Retina (tissue), 1 donor: ENCODE data around the gene UTP3.
"Not testable (repeated sequence)": the region's sequence is repeated elsewhere in the genome, so short reads cannot be mapped to it uniquely, and the experiment has no call there.

Experiments used
- DNase-seq: peaks from one replicate; pipeline ENCODE4 v3.0.0-alpha.2; 2016

The UTP3 gene

DNA sequence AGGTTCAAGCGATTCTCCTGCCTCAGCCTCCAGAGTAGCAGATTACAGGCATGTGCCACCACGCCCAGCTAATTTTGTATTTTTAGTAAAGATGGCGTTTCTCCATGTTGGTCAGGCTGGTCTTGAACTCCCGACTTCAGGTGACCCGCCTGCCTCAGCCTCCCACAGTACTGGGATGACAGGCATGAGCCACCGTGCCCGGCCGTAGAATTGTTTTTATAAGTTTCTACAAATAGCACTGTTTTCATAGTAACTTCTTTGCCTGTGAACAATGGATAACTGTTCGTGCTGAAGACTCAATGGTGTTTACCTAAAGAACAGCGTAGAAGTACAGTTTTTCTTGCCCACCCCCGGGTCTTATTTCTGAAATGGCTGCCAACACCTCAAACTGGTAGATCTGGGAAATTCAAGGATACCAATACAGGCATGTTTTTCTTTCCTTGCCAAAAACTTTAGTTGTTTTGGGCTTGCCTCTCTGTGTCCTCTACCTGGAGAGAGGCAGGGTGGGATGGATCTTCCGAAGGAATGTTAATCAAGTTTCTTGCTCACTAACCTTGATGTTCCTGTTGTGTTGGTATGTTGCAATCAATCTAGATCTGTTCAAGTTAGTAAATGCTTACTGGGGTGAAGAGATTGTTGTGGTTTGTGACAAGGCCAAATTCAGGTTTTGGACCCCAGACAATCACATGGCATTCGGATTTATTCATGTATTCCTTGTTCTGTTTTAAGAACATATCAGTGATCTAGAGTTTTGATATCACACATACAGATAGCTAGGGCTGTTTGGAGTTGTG, 30.7 kb downstream of the UTP3 start:
- no peak for DNase-seq

DNA sequence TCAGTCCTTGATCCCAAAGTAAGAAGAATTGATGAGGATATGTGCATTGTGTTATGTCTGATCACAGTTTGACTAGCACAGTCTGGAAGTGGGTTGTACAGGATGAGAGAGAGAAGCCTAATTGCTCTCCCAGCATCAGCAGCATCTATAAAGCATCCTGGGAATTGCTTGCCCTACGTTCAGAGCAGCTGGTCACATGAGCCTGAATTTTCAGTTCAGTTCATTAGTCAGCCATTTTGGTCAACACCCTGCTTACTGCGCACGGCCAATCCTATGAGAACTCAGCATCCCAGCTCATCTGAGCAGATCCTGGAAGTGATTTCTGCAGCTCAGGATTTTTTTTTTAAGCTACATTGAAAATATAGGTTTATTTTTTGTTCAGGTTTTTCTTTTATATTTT, 33.4 kb downstream of the UTP3 start, which contains the start of gene RUFY3:
TSS of gene RUFY3 (plus strand) at position 218 of the 400 bp plus-strand sequence. CDS start 610 bp downstream, outside the sequence.
- peak; percentile 86 for DNase-seq

GRCh38 chr4:70722199-70722791, 34.0 kb downstream of the UTP3 start:
- DNase-seq, result peak; percentile 69

DNA sequence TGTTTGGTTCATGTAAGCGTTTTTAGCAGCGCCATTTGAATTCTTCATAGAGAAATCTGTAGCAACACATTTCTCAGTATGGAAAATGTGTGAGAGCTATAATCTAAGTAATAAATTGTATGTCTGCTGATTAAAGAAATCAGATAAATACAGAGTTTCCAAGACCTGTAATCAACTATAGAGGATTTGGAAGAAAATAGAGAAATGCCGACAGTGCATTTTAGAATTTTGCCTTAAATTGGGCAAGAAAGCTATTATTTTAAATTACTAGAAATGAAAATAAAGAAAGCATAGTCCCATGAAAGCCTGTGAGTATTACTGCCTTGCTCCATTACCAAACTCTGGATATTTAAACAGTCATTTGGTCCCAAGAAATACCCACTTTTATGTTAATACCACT, 36.1 kb downstream of the UTP3 start:
- no peak for DNase-seq

- no peak for DNase-seq
Observed at GRCh38 chr4:70725633-70726032, 37.3 kb downstream of the UTP3 start.

DNA sequence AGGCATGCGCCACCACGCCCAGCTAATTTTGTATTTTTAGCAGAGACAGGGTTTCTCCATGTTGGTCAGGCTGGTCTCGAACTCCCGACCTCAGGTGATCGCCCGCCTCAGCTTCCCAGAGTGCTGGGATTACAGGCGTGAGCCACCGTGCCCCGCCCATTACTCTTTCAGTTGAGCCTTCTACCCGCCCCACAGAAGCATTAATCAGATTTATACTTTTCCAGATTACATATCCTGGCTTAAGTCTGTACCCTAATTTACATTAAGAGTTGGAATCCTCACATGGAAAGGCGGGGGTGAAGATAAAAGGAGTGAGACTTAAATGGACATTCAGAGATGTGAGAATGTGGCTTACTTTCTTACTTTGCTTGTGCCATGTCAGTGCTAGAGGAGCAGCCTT, 38.2 kb downstream of the UTP3 start:
- not testable (repeated sequence) for DNase-seq

DNA sequence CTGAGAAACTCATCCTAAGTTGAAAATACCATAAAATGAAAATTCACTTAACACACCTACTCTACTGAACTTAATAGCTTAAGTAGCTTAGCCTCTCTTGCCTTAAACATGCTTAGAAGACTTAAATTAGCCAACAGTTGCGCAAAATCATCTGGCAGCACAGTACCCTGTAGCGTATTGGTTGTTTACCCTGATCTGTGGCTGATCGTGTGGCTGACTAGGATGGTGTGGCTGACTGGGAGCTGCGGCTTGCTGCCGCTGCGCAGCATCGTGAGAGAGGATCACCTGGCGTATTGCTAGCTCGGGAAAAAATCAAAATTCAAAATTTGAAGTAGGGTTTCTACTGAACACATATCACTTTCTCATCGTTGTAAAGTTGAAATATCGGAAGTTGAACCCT, 39.8 kb downstream of the UTP3 start:
- DNase-seq, result no peak

GRCh38 chr4:70732878-70733277, 44.5 kb downstream of the UTP3 start:
- not testable (repeated sequence) for DNase-seq

GRCh38 chr4:70734168-70734954, 46.0 kb downstream of the UTP3 start:
- DNase-seq, result no peak

- no peak for DNase-seq
Observed at GRCh38 chr4:70734971-70735370, 46.6 kb downstream of the UTP3 start.

- DNase-seq, result not testable (repeated sequence)
Observed at GRCh38 chr4:70735915-70736314, 47.6 kb downstream of the UTP3 start.

GRCh38 chr4:70737006-70737405, 48.7 kb downstream of the UTP3 start:
- DNase-seq, result no peak

- no peak for DNase-seq
Observed at GRCh38 chr4:70737409-70737808, 49.1 kb downstream of the UTP3 start.

DNA sequence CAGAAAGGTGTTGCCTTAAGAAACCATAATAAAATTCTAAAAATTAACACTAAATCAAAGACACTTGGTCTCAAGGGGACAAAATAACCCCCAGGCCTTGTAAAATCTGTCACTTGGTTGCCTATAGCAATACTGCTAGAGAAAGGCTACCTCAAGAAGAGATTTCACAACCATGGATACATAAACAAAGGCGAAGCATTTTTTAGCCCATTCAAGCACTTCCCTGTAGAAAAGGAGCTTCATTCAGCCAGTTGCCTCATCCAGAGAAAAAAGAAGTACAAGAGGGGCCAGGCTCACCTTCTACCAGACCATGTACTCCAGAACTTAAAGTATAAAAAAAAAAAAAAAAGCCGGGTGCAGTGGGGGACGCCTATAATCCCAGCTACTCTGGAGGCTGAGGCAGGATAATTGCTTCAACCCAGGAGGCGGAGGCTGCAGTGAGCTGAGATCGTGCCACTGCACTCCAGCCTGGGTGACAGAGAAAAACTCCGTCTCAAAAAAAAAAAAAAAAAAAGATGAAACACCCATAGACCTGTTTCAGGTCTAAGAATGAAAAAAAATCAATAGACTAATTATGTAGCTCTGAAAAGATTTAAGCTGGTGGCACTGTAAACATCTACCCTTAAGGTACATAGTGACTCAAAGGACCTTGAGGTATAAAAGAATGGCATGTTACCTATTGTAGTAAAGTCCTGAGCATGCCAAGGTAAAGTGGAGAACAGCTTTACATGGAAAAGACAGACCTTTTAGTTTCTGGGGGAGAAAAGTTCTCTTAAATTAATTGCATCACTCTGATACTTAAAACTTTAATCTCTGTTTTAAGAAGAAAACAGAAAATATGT, 51.4 kb downstream of the UTP3 start:
- DNase-seq, result no peak
